Endothelial cell of umbilical vein (primary cell): ENCODE measurements around the gene ABCF1.

Experiments
- EZH2 ChIP-seq: IDR thresholded peaks from 2 replicates; pipeline ENCODE4 v1.6.1; 2012; ENCODE audit warnings: borderline replicate concordance, low read depth, mild to moderate bottlenecking, moderate library complexity, low read length, inconsistent platforms; ENCODE audit not compliant: severe bottlenecking
- JUN ChIP-seq: IDR thresholded peaks from 2 replicates; pipeline ENCODE4 v1.6.1; 2011; ENCODE audit warnings: borderline replicate concordance, low read depth; ENCODE audit not compliant: insufficient read length, insufficient read depth
- MYC ChIP-seq: IDR thresholded peaks from one replicate; pipeline ENCODE4 v1.6.1; 2011; ENCODE audit warnings: mild to moderate bottlenecking, low read depth, low read length
- POLR2A ChIP-seq: IDR thresholded peaks from 2 replicates; pipeline ENCODE4 v1.6.1; 2012; ENCODE audit warnings: low read depth, mild to moderate bottlenecking, control low read depth, low read length
- POLR2AphosphoS5 ChIP-seq: IDR thresholded peaks from 2 replicates; pipeline ENCODE4 v1.6.1; 2012; ENCODE audit warnings: low read depth, mild to moderate bottlenecking, control low read depth, low read length, moderate library complexity; ENCODE audit not compliant: insufficient read depth
- TF ChIP-seq, protein P1 (sequence below), 2 donors: IDR thresholded peaks; 1 replicate in 1 of 2; 2 replicates in 1 of 2; pipeline ENCODE4 v1.5.1; 2011; ENCODE audit warnings: low read length in 2 of 2, mild to moderate bottlenecking in 2 of 2, moderate library complexity in 2 of 2, control low read depth in 1 of 2, inconsistent platforms in 1 of 2, low read depth in 1 of 2; ENCODE audit not compliant: insufficient read depth in 1 of 2; ENCODE audit errors: extremely low read depth in 1 of 2

DNA sequence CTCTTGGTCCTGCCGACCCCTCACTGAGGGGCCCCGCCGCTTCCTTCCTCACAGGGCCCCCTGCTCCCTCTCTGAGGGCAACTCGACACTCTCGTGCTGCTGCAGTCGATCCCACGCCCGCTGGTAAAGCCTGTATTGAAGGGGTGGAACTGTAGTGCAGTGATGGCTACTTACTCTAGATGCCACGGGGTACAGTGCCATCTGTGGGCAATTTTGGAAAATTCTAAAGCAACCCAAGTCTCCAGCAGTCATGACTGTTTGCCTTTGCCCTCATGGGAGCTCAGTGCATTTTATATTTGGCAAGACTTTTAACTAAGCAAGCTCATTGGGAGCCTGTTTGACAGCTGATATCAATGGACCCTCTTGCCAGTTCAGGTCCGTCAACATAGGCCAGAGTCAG lies 69.2 kb downstream of the ABCF1 start:
- TF ChIP-seq EZH2 (no peak), MYC (no peak), POLR2AphosphoS5 (no peak), JUN (no peak), POLR2A (no peak)
- TF ChIP-seq, protein P1, sequence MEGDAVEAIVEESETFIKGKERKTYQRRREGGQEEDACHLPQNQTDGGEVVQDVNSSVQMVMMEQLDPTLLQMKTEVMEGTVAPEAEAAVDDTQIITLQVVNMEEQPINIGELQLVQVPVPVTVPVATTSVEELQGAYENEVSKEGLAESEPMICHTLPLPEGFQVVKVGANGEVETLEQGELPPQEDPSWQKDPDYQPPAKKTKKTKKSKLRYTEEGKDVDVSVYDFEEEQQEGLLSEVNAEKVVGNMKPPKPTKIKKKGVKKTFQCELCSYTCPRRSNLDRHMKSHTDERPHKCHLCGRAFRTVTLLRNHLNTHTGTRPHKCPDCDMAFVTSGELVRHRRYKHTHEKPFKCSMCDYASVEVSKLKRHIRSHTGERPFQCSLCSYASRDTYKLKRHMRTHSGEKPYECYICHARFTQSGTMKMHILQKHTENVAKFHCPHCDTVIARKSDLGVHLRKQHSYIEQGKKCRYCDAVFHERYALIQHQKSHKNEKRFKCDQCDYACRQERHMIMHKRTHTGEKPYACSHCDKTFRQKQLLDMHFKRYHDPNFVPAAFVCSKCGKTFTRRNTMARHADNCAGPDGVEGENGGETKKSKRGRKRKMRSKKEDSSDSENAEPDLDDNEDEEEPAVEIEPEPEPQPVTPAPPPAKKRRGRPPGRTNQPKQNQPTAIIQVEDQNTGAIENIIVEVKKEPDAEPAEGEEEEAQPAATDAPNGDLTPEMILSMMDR (IDR thresholded peaks at IDR 0.05; ENCODE audit: extremely low read depth in 1 of 2, insufficient read depth in 1 of 2, low read depth in 1 of 2, low read length in 2 of 2) = no peak
